ENCODE measurements around the gene RABGEF1.

RABGEF1 gene

GRCh38 chr7:66859794-66860645 is 119.5 kb downstream of the RABGEF1 start:
- DNase-seq (ENCODE audit: insufficient read length, low spot score) (no peak), FAIRE-seq (no peak)
- no peak for TF ChIP-seq CTCF (IDR thresholded peaks at IDR 0.05; ENCODE audit: insufficient read depth, missing control alignments)

GRCh38 chr7:66860767-66861166 is 120.2 kb downstream of the RABGEF1 start:
- TF ChIP-seq CTCF (IDR thresholded peaks at IDR 0.05; ENCODE audit: insufficient read depth, missing control alignments), result no peak
- no peak for FAIRE-seq
- no peak for DNase-seq (ENCODE audit: insufficient read length, low spot score)
